NCI-H524 treated with DMSO at 0.1 percent for 48 hours (cell line): ENCODE results near the gene GADD45B.
A peak's percentile ranks its signal among the peaks of the same experiment; 100 is the strongest.
"Not testable (repeated sequence)": the region's sequence is repeated elsewhere in the genome, so short reads cannot be mapped to it uniquely, and the experiment has no call there.

Source experiments
- DNase-seq: peaks from one replicate; lab custom pipeline; 2025; lab: John Stamatoyannopoulos, UW

Gene GADD45B

GRCh38 chr19:2488405-2488941 lies 12.5 kb downstream of the GADD45B start:
- no peak for DNase-seq

- DNase-seq, result no peak
These were observed 13.2 kb downstream of the GADD45B start for GRCh38 chr19:2488942-2489731.

DNA sequence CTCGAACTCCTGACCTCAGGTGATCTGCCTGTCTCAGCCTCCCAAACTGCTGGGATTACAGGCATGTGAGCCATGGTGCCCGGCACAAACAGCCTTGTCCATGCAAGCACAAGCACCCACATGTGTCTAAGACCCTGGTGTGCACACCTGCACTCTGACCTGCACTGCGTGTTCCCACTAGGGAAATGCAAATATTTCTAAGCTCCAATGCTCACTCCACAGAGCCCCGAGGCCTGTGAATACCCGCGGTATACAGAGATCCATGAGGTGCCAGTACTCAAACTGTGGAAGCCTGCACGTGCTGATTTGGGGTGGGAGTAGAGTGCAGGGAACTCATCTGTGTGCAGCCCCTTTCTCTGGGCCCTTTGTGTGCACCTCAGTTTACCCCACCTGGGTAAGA lies 14.7 kb downstream of the GADD45B start:
- DNase-seq, result no peak

GRCh38 chr19:2491130-2491801 lies 15.3 kb downstream of the GADD45B start:
- no peak for DNase-seq

DNA sequence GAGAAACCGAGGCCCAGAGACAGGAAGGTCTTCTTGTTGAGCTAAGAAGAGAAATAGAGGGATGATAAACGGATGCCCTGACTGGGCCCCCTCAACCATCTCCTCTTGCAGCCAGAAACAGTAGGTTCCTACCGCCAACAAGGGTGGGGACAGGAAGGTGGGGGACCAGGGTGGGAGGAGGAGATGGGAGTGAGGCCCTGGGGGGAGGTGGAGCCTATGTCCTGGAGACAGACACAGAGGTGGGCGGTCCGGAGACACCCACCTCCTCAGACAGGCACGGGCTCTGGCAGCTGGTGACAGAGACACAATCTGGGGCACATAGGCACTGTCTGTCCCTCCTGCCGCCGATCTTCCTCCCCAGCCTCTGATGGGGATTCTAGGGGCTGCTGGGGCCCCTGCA lies 16.9 kb downstream of the GADD45B start:
- DNase-seq, result no peak

DNA sequence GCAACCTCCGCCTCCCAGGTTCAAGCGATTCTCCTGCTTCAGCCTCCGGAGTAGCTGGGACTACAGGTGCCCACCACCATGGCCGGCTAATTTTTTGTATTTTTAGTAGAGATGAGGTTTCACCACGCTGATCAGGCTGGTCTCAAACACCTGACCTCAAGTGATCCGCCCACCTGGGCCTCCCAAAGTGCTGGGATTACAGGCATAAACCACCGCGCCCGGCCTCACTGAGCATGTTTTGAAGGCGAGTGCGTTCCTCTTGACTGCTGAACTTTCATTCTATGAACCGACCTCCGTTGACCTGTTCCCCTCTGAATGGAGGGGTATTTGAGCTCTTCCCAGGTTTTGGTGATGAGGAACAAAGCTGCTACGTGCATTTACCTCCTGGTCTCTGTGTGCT lies 17.5 kb downstream of the GADD45B start:
- DNase-seq, result not testable (repeated sequence)

- no peak for DNase-seq
These were observed 18.1 kb downstream of the GADD45B start for GRCh38 chr19:2494084-2494446.

- DNase-seq, result no peak
These were observed 18.7 kb downstream of the GADD45B start for GRCh38 chr19:2494447-2495129.

- no peak for DNase-seq
These were observed 19.3 kb downstream of the GADD45B start for GRCh38 chr19:2495130-2495641.

- DNase-seq, result no peak
These were observed 19.9 kb downstream of the GADD45B start for GRCh38 chr19:2495651-2496316.

DNA sequence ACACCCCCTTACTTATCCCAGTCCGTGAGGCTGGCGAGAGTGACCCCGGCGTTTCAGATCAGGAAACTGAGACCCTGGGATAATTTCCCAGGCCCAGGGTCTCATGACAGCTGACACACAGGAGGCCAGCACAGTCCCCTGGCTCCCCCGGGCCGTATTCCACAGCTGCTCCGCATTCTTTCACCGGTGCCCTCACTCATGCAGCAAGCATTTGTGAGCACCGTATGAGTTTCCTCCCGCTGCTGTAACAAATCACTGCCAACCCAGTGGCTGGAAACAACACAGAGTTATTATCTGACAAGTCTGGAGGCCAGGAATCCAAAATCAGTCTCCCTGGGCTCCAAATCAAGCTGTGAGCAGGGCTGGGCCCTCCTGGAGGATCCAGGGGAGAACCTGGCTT lies 21.3 kb downstream of the GADD45B start:
- DNase-seq, result no peak

GRCh38 chr19:2500156-2500555 lies 24.2 kb downstream of the GADD45B start:
- DNase-seq, result no peak

GRCh38 chr19:2500841-2501261 lies 24.9 kb downstream of the GADD45B start:
- peak; percentile 71 for DNase-seq

- DNase-seq, result no peak
These were observed 27.7 kb downstream of the GADD45B start for GRCh38 chr19:2503521-2504109.

DNA sequence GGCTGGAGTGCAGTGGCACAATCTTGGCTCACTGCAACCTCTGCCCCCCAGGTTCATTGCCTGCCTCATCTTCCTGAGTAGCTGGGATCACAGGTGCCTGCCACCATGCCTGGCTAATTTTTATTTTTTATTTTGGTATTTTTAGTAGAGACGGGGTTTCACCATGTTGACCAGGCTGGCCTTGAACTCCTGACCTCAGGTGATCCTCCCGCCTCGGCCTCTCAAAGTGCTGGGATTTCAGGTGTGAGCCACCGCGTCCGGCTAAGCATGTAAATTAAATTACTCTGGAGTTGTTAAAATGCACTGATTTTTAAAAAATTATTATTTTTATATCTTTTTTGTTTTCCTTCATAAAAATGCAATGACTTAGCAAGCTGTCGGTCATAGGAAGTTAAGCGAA lies 30.7 kb downstream of the GADD45B start:
- not testable (repeated sequence) for DNase-seq

DNA sequence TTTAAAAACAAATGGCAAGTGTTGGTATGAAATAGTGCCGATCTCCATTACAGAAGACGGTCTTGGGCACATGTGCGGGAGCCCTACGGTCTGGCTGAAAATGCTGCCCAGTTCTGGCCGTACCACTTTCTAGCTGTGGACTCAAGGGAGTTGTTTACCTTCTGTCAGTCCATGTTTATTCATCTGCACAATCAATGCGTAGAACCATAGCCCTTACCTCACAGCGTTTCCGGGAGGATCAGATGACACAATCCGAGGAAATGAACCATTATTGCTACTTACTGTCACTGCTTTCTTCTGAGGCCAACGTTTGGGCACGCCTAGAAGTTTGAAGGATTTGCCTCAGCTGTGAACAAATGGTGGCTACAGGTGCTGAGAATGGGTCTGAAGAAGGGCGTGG lies 31.2 kb downstream of the GADD45B start:
- no peak for DNase-seq

GRCh38 chr19:2509096-2509495 lies 33.2 kb downstream of the GADD45B start:
- DNase-seq, result no peak

- DNase-seq, result no peak
These were observed 35.6 kb downstream of the GADD45B start for GRCh38 chr19:2511570-2511969.

DNA sequence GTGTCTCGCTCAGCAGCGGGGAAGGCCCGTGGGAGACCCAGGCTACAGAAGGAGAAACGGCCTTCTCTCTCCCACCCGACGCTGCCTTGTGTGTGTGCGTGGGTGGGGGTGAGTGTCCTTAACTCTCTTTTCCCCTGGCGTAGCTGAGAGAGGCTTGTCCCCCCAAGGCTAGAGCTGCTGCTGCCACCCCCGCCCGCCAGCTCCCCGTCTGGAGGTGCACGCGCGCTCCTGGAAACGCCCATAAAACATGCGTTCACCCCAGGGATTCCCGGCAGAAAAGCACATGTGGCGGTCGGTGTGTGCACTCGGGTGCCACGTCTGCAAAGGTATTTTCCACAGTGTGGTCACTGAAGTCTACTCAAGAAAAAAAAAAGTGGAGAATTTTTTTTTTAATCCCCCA lies 36.1 kb downstream of the GADD45B start:
- no peak for DNase-seq

DNA sequence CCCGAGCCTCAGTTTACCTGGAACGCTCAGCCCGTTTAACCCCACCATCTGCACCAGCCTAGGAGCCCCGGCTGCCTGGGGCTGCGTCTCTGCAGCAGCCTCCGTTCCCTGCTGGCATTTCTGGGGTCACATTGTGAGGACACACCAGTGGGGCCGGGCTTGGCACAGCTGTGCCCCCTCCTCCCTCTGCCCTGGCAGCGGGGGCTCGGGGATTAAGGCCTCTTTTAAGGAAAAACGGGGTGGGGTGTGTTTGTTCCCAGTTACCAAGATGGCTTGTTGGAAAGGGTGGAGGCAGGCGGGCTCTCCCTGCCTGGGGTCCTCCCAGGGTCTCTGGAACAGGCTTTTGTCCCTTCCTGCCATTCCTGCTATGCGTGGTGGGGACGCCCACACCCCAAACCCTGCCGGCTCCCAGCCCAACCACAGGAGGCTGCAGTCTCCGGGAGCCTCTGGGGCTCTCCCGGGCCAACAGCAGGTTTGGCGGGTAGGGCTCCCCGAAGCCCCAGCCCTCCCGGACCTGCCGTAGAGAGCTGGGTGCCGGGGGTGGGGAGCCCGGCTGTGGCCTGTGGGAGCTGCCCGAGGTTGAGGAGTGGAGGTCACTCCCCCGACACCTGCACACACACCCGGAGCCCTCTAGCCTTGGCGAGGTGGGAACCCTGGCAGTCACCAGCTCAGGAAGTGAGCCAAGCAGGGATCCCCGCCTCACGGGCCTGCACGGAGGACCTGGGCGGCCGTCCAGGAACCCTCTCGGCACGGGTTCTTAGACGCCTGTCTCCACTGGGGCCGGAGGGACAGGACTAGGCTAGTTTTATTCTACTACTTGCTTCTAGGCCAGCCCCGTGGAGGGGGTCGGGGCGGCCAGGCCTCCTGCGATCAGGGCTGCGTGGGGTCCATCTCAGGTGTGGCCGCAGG lies 36.9 kb downstream of the GADD45B start:
- DNase-seq, result no peak
